Measurements from ENCODE around the gene ADAMTS2.

The ADAMTS2 gene

DNA sequence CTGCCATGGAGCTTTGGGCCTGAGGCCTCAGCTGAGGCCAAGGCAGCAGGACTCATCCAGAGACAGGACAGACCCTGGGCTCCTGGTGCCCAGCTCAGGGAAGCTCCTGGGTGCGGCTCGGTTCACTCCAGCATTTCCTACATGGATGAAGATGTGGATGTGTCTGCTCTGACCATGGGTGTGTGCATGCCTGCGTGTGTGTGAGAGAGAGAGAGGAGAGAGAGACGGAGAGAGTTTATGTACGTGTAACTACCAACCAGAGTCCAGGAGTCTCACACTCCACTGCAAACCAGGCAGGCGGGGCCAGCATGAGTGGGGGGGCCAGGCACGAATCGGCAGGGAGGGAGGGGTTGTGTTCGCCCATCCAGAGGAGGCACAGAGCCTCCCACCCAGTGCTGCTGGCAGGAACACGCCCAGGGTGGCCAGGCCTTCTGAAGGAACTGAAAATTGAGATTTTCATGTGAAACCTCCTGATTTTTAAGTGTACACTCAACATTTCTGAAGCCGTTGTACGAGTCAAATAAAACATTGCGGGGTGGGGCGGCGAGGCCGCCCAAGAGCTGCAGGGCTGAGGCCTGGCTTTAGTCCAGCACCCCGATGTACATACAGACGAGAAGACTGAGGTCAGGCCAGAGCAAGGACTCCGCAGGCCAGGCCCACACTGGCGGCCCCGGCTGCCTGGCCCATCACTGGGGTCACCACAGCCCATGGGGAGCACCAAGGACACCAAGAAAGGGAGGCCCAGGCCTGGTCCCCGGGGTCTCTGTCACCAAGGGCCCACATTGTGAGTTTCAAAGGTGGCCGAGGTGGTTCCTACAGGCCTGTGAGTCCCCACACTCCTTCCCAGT is 88.7 kb downstream of the ADAMTS2 start:
- no peak for DNase-seq

DNA sequence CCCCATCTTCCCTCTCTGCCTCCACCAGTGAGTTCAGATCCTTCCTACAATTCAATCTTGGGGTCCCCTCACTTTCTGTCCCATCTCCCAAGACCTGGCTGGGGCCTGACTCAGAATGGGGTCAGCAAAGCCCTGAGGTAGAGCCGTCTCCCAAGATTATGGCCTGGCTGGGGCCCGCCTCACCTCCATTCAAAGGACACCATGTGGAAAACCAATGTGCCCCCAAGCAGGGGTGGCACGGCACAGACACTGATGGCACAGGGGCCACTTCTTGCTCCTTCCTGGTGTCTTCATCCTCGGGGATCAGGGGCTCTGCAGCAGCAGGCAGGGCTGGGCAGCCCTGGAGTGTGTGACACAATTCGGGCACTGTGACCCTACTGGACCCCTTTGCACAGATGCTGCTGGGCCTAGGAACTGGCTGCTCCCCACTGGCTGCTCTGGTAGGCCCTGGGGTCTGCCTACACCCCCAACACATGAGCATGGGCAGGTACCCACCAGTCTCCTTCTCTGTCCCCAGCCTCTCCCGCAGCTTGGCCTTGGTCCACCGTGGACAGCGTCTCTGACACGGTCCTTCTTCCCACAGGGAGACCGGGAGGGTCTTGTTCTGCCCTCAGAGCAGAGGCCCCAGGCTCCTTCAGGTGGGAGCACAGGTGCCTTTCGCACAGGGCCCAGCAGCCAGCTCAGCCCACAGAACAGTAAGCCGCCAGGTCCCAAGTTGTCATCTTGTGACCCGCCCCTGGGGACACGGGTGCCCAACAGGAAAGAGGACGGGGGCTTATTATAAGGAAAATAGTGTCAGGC is 89.5 kb downstream of the ADAMTS2 start:
- no peak for DNase-seq

DNA sequence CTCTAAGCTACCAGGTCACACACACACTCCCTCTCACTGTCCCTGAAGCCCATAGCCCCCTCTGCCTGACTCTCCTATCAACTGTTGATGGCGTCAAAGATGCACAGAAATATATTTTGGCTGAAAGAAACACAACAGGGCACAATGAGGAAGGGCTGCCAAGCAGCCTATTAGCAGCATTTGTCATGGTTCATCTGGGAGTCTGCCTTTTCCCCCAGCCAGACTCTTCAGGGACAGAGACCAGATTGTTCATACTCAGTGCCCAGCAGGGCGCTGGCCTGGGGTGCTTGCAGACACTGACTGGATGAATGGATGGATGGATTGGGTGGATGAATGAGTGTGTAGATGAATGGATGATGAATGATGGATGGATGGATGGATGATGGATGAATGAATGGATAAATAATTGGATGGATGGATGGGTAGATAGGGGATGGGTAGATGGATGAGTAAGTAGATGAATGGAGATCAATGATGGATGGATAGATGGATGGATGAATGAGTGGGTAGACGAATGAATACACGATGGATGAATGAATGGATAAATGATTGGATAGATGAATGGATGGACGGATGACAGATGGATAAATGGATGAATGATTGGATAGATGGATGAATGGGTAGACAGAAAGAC is 90.5 kb downstream of the ADAMTS2 start:
- DNase-seq = peak in 6 of 56 donors; percentile 6 to 53 (median 16)

DNA sequence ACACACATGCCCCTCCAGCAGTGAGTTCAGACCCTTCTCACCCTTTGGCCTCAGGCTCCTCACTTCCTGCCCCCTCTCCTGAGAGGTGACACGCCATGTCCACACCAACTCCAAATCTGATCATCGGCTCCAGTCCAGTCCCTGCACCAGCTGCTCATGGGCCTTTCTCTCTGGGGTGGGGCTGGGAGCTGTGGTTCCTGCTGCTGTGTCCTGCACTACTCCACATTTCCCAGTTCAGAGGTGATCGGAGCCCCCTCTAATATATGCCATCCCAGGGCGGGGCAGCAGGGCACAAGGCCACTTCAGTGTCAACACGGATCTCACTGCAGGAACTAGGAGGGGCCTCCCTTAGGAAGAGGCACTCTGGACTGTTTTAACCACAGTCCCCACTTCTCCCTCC is 91.5 kb downstream of the ADAMTS2 start:
- no peak for DNase-seq

DNA sequence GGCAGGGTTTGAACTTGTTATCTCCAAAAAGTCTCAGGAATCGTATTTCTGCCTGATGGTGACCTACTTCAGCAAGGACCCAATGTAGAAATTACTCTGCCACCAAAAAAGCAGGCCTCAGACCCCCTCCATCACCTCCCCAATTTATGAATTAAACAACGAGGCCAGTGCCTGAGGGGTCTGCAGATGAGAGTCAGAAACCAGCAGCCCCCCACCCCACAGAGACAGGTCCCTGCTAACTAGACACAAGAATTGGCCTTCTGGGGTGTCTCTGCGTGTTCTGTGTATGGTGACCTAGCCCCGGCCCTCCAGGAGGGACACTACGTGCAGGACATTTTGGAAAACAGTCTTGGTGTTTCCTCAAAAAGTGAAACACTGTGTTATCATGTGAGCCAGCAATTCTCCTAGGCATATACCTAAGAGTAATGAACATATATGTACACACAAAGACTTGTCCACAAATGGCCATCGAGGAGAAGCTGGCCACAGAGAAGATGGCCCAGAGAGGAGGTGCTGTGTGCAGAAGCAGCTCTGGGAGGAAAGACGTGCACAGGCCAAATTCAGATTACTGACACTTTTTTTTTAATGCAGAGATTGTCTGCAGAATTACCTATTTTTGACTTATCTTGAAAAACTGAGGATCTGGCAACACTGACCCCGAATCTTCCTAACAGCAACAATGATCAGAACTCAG is 93.8 kb downstream of the ADAMTS2 start:
- no peak for DNase-seq

DNA sequence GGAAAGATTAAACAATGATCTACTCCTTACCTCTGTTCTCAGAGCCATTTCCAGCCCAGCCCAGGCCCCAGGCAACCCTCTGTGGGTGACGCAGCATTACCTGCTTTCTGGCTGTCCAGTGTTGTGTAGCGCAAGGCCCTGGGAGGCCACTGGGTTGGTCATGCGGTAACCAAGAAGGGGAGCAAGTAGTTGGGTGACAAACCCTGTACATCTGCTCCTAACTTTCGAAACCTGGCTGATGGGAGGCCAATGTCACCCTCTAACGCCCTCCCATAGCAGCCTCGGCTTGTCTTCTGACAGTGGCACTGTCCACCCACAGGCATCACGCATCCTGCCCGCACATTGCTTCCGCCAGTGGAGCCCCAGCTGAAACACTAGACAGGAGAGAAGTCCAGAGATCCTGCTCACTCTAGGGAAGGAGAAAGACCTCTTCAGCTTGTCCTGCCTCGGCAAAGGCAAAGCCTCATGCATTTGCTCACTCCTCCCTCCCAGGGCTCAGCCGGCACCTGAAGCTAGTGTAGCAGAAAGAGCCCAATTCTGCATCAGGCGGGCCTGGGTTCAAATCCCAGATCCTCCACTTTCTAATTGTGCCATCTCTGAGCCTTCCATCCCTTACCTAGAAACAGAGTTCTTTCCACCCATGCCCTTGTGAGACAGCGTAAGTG is 94.6 kb downstream of the ADAMTS2 start:
- DNase-seq = no peak

DNA sequence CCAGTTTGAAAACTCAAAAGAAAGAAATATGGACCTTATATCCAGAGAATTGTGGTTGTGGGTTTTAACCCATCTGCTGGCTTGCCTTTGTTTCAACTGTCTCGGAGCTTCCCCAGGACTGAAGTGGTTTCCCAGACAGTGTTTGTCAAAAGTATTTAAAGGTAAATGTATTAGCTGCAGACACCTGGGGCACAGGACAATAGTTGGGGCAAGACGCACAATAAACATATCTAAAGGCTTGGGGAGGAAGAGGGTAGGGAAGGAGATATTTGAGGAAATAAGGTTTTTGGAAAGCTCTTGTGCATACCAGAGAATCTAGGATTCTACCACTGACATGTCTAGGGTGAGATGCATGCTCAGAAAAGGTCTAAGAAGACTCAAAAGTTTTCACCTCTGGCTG is 99.0 kb downstream of the ADAMTS2 start:
- DNase-seq = no peak

DNA sequence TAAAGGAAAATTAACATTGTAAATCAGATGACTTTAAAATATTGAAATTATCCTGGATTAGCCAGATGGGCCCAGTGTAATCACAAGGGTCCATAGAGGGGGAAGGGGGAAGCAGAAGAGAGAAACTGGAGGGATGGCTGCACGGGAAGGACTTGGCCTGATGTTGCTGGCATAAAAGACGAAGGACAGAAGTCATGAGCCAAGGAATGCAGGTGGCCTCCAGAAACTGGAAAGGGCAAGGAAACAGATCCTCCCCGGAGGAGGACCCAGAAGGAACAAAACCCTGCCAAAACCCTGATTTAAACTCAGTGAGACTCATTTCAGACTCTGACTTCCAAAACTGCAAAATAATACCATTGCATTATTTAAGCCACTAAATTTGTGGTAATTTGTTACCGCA is 100.2 kb downstream of the ADAMTS2 start:
- DNase-seq = no peak

DNA sequence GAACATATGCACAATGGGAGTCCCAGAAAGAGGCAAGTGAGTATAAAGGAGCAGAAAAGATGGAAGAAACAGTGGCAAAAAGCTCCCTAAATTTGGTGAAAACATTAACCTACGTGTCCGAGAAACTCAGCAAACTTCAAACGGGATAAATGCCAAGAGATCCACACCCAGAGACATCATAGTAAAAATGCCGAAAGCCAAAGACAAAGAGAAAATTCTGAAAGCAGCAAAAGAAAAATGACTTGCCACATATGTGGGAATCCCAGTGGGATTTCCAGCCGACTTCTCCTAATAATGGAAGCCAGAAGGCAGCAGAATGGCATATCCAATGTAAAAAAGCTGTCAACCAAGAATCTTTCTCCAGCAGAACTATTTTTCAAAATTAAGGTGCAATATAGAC is 101.2 kb downstream of the ADAMTS2 start:
- no peak for DNase-seq

DNA sequence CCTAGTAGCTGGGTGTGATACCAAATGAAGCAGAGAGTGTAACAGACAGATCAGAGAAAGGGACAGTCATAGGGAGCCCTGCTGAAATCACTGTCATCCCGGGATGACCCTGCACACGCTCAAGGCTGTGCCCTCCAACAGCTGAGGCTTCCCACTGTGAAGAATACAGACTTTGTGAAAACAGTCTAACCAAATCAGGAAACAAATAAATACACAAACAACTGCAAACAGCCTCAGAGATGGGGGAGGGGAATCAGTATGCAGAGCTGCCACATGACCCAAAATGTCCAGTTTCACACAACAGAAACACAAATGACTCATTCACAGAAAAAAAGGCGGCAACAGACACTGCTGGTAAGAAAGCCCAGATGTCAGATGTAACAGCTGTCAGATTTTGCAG is 101.9 kb downstream of the ADAMTS2 start:
- peak in 39 of 56 donors; percentile 9 to 91 (median 48) for DNase-seq

DNA sequence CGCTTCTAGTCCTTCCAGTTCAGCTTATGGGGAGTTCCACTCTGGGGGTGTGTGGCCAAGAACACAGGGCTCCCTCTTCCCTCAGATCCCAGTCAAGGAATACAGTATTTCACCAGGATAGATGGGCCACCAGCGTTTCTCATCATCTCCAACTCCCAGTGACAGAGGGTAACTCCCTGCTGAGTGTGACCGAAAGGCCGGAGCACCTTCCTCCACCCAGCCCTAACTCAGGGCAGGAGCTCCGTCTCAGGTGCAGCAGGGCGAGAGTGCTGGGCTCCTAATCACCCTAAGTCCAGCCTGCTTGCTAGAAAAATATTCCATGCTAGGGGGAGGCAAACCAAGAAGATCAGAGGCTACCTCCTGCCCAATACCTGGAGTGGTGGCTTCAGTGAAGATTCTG is 102.6 kb downstream of the ADAMTS2 start:
- no peak for DNase-seq

DNA sequence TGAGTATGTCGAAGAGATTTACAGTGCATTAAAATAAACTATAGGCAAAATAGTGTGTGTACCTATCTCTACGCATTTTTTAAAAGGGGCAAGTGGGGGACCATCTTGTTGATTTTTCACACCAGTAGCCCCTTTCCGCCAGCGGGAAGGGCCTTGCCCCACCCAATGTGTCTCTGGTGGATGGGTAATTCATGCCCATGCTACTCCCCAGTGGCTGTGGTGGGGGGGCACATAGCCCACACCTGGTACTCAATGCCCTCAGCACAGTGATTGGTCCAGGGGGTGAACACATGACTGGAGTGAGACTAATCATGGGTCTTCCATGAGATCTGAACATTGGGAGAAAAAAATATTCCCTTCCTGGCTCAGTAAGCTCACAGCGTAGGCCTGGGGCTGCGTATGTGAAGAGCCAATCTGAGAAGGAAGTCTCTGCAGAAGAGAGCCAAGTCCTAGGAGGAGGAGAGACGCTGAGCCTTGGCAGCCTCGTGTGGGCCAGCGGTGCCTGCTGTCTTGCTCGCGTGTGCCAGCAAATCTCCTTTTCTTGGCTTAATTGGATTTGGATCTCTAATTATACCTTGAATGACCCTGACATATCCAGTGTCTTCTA is 103.4 kb downstream of the ADAMTS2 start:
- DNase-seq = no peak

DNA sequence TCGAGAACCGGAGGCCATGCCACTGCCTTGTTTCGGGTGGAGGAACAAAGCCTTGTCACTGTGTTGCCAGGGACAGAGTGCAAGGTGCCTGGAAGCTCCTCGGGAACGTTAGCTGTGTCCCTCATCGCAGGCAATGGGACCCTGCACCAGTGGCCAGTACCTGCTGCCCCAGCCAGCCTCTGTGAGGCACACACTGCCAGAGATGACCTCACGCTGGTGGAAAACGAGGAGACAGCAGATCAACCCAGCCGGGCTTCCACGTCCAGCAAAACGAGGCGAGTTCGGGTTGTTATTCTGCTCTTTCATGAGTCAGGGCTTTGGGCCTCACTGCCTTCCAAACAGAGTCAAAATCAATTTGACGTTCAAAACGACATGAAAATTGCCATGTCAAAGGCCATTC is 104.1 kb downstream of the ADAMTS2 start:
- DNase-seq = no peak

DNA sequence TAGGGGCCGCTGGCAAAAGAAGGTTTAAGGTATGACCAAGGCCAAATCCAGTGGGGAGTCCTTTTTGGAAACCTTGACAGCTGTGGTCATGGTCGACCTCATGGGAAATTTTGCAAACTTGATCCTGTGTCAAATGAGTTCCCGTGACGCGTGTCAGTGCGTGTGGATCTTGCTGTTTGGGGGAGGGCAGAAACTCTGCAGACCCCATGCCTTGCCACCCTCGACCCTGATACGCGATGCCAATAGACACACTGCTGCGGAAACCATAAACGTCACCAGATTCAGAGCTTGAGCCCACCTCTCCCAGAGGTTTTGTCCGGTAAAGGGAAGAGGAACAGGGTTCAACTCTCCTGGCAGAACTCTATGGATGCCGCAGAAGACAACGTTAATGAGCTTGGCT is 104.7 kb downstream of the ADAMTS2 start:
- DNase-seq = no peak

DNA sequence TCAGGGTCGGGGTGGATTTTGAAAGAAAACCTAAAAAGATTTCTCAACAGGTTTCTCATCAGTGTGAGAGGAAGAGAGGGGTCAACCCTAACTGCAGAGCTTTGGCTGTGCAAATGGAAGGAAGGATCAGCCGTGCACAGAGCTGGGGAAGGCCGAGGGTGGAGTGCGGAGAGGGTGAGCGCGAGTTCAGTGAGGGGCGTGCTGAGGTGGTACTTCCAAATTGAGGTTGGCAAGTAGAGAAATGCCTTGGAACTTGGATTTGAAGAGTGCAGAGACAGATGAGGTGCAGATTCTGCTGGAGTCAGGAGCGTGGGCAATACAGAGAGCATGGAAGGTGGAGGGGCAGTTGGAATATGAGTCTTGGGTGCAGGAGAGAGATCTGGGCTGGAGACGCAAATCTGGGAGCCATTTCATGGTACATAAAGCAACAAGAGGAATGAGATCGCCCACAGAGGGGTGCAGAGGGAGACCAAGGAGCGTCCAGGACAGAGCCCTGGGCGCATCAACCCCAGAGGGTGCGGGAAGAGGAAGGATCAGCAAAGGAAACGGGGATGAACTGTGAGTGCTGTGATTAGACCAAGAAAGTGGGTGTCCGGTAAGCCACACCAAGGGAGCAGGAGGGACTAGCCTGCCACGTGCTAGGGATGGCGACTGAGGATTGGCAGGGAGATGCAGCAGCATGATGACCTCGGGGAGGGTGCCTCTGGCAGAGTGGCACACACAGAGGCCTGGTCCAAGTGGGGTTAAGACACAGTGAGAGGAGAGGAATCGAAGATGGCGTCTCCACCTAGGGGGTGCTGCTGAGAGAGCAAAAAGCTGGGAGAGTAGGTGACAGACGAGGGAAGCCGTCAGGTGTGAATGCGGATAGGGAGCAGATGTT is 105.8 kb downstream of the ADAMTS2 start:
- no peak for DNase-seq

DNA sequence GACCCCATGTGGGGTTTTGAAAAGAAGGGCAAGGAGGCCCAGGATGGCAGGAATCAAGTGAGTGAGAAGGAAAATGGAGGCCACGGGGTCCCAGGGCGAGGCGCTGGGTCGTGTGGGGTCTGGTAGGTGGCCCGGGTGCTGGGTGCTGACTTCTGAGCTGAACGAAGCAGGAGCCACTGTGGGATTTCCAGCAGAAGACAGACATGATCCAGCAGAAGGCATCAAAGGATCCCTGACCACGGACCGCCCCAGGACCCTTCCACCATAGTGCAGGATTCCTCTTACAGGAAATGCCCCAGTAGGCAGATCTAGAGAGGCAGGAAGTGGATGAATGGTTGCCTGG is 106.7 kb downstream of the ADAMTS2 start:
- DNase-seq = no peak

DNA sequence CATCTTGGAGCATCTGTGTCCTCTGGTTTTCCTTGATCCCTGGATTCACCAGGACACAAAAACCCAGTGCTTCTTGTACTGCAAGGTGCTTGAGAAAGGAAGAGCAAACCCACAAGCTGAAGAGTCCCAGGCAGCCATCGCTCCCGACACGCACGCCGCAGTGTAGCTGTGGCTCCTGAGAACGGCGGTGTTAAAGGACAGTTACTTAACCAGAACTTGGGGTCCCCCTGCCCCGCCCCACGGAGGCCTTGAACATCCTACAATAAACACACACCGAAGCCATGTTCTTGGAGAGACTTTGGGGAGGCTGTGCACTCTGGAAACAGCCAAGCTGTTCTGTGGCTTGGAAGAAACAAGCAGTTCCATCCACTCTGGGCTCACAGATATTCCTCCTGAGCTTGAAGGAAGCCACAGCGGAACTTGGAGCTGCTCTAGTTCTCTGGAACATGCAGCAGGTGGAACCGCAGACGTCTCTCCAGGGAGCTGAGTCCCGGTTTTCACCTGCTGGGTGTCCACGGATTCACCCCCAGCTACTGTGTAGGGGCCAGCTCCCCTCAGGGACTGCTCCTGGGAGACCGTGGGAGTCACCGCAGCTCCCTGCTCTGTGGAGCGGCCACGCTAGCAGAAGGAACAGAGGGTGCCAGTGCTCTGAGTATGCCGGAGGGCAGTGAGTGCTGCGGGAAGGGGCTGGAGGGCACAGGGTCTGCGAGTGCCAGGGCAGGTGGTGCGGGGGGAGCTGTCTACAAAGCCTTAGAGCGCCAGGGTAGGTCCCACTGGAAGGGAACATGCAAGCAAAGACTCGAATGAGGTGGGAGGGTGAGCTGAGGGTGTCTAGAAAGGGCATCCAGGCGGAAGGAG is 107.3 kb downstream of the ADAMTS2 start:
- DNase-seq = no peak

All from amygdala (tissue), 56 donors.